MG63 (cell line): ENCODE data around the gene ANGPTL7. TPM values are rescaled to one million over a fixed set of nuclear protein-coding genes. Genes with fewer than 3 reads are reported as not detected.
"Not testable (repeated sequence)": the region's sequence is repeated elsewhere in the genome, so short reads cannot be mapped to it uniquely, and the experiment has no call there.

Source experiments
- DNase-seq: peaks from one replicate; pipeline ENCODE4 v3.0.0-alpha.2; 2020
- H3K27me3 ChIP-seq: fragments of 250-450 bp; sonication (Bioruptor Pico); 2 replicates; pipeline ENCODE4 v1.5.1; 2020; ENCODE audit warnings: mild to moderate bottlenecking, moderate library complexity
- H3K36me3 ChIP-seq: fragments of 250-450 bp; sonication (Bioruptor Pico); 2 replicates; pipeline ENCODE4 v1.5.1; 2020; ENCODE audit warnings: mild to moderate bottlenecking, moderate library complexity
- H3K4me3 ChIP-seq: fragments of 250-450 bp; sonication (Bioruptor Pico); 2 replicates; pipeline ENCODE4 v1.5.1; 2020; ENCODE audit warnings: mild to moderate bottlenecking, moderate library complexity
- H3K9me3 ChIP-seq: fragments of 250-450 bp; sonication (Bioruptor Pico); 2 replicates; pipeline ENCODE4 v1.5.1; 2020; ENCODE audit warnings: mild to moderate bottlenecking, moderate library complexity
- total RNA-seq: library from RNA; depleted of rRNA; stranded (reverse); fragments of >200 nt; shearing (Covaris generic); gene quantifications from 2 replicates; pipeline ENCODE4 v1.2.3, GENCODE V29; 2014; ENCODE audit warnings: low replicate concordance

The ANGPTL7 gene
- total RNA-seq, 1 experiment from 2014 or later, result not detected

DNA sequence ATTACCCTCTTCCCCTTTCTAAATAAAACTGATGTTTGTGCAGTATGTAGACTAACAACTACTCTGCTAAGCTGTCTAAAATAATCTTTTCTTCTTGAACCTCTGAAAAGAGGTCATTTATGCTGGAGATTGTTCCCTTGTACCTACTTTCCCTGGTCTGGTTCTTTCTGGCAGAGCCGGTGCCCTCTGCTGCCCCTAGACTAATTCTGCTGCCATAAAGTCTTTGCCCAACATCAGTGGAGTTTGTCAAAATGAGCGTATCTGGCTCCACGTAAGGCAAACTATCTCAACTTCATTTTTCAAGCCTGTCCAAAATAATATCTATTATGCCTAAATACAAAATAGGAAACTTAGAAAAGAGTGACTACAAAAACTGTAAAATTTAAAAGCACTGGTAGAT lies 30.9 kb upstream of the ANGPTL7 start:
- no peaks in the 10 kb centered on the region for H3K27me3 ChIP-seq
- H3K4me3 ChIP-seq, result no peak overlapping the region
- DNase-seq, result peak; percentile 31
- H3K9me3 ChIP-seq, result no peaks in the 10 kb centered on the region
- peaks cover 34% of the 10 kb centered on the region for H3K36me3 ChIP-seq

DNA sequence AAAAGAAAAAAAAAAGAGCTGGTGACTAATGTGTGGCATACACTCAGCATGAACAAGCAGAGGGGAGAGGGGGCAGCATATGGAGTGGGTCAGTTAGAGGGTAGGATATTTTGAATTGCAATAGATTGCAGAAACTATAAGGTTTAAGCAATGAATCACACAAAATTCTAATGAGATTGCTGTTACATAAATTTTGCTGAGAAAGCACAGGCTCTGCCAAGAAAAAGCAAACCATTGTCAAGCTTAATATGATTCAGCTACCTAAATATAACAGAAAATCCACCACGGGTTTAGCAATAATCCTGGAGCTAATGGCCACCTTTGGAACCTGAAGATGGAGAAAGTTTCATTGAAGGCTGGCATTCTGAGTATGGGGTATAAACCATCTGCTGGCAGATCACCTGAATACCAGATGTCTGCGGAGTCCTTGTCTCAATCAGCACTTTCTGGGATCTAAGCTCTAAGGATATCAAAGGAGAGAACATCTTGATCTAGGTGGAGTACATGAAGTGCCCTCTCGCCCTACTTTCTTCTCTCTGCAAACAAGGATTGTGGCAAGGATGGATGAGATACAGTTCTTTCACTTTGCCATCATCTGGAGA lies 30.3 kb upstream of the ANGPTL7 start:
- no peaks in the 10 kb centered on the region for H3K27me3 ChIP-seq
- peak; percentile 87 for DNase-seq
- no peak overlapping the region for H3K4me3 ChIP-seq
- peaks cover 33% of the 10 kb centered on the region for H3K36me3 ChIP-seq
- H3K9me3 ChIP-seq, result no peaks in the 10 kb centered on the region

DNA sequence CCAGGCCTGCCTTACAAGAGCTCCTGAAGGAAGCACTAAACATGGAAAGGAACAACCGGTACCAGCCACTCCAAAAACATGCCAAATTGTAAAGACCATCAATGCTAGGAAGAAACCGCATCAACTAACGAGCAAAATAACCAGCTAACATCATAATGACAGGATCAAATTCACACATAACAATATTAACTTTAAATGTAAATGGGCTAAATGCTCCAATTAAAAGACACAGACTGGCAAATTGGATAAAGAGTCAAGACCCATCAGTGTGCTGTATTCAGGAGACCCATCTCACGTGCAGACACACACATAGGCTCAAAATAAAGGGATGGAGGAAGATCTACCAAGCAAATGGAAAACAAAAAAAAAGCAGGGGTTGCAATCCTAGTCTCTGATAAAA lies 26.4 kb upstream of the ANGPTL7 start:
- not testable (repeated sequence) for H3K4me3 ChIP-seq, H3K9me3 ChIP-seq, DNase-seq, H3K27me3 ChIP-seq
- peaks cover 20% of the 10 kb centered on the region for H3K36me3 ChIP-seq

GRCh38 chr1:11166744-11167143 lies 22.4 kb upstream of the ANGPTL7 start:
- not testable (repeated sequence) for H3K27me3 ChIP-seq, H3K9me3 ChIP-seq, H3K4me3 ChIP-seq, DNase-seq
- H3K36me3 ChIP-seq, result peaks cover 14% of the 10 kb centered on the region

GRCh38 chr1:11168731-11169130 lies 20.4 kb upstream of the ANGPTL7 start:
- H3K27me3 ChIP-seq, result no peaks in the 10 kb centered on the region
- no peak overlapping the region for H3K4me3 ChIP-seq
- H3K36me3 ChIP-seq, result peaks cover 12% of the 10 kb centered on the region; the same call in 1 of the 2 replicates
- H3K9me3 ChIP-seq, result no peaks in the 10 kb centered on the region
- DNase-seq, result no peak

DNA sequence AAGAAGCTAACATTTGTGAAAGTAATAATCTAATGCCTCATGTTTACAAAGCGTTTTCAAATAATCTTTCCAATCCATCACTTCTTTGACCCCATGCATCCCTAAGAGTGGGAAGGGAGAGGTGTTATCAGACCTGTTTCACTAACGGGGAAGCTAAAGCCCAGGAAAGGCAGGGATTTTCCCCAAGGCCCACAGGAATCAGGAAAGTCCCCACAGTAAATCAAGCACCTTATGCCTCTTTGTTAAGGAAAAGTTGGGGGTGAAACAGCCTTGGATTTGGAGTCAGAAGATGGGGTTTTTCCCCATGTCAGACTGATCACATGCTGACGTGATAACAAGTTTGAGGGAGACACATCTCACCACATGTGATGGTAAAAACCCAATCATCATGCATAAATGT lies 20.0 kb upstream of the ANGPTL7 start:
- Histone ChIP-seq H3K9me3 (no peaks in the 10 kb centered on the region), H3K4me3 (no peak overlapping the region), H3K27me3 (no peaks in the 10 kb centered on the region), H3K36me3 (peaks cover 12% of the 10 kb centered on the region; the same call in 1 of the 2 replicates)
- no peak for DNase-seq

DNA sequence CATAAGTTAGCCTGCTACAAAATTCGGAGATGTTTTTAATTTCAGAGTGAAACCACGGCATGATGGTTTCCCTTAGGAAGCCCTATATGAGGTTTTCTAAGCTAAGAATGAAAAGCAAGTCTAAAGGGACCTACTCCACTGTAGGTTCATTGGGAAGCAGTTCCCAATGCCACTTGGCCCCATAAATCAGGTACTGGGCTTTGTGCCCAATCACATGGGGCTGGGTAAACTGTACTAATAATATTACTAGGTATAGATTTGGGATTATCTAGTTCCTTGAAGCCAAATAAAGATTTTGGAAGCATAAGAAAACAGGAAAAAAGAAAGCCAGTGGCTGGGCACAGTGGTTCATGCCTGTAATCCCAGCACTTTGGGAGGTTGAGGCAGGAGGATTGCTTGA lies 19.1 kb upstream of the ANGPTL7 start:
- Histone ChIP-seq H3K9me3 (no peaks in the 10 kb centered on the region), H3K4me3 (no peak overlapping the region), H3K27me3 (no peaks in the 10 kb centered on the region), H3K36me3 (peaks cover 12% of the 10 kb centered on the region; the same call in 1 of the 2 replicates)
- DNase-seq, result no peak

DNA sequence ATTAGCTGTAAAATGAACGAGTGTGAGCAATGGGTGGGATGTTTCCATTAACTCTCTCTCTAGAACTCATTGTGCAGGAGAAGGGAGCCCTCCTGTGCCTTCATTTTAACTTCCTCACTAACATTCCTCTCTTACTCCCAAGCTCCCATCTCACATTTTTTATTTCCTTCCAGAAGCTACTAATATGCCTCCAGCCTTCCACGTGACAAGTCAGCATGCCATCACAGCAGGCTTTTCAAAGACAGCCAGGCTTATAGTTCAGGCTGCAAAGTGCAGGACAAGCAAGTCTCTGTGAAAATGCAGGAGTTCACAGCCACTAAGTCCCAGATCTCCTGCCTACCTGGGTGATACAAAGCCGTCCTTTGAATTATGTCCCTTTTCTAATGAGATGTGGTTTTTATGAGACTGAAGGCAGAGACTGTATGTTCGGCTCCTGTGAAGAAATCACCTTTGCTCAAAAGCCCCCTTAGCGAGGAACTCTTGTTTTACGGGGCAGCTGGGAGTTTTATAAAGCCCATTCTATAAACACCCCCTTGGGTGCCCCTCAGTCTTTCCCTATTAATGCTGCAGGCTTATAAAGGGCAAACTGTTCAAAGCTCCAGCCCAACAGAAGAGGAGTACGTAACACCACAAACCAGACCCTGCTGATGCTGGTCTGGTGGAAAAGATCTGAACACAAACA lies 14.8 kb upstream of the ANGPTL7 start:
- Histone ChIP-seq H3K9me3 (no peaks in the 10 kb centered on the region), H3K36me3 (peaks cover 7% of the 10 kb centered on the region; the same call in 1 of the 2 replicates), H3K27me3 (no peaks in the 10 kb centered on the region), H3K4me3 (no peak overlapping the region)
- DNase-seq, result no peak

- no peaks in the 10 kb centered on the region for H3K9me3 ChIP-seq
- H3K4me3 ChIP-seq, result no peak overlapping the region
- H3K27me3 ChIP-seq, result no peaks in the 10 kb centered on the region
- DNase-seq, result no peak
- H3K36me3 ChIP-seq, result peaks cover 6% of the 10 kb centered on the region; the same call in 1 of the 2 replicates
Observed at GRCh38 chr1:11175461-11175860, 13.7 kb upstream of the ANGPTL7 start.

DNA sequence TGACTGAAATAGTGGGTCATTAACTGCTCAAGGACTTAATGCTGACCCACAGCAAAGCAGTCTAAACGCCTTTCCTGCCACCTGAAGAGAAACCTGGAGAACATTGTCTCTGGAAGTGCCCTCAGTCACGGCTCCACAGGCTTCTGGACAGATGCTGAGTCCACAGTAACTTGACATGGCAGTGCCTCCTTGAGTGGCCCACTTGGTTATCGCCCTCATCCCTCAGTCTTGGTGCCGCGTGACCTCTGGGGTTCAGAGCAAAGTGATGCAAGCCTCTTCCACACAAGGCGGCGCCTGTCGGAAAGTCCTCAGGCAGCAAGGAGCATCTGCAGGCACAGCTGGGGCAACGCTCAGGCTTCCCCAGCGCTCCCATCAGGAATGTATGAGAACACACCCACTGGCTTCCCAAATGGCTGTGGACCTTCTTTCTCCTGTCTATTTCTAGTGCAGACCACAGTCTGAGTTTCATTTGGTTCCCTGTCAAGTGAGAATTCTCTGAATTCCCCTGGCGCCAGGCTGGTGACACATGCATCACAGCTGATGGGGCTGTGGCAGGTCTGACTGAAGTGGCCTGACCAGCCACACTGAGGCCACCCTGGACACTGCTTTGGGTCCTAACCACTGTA lies 13.0 kb upstream of the ANGPTL7 start:
- Histone ChIP-seq H3K27me3 (no peaks in the 10 kb centered on the region), H3K36me3 (peaks cover 13% of the 10 kb centered on the region), H3K4me3 (no peak overlapping the region), H3K9me3 (no peaks in the 10 kb centered on the region)
- no peak for DNase-seq

DNA sequence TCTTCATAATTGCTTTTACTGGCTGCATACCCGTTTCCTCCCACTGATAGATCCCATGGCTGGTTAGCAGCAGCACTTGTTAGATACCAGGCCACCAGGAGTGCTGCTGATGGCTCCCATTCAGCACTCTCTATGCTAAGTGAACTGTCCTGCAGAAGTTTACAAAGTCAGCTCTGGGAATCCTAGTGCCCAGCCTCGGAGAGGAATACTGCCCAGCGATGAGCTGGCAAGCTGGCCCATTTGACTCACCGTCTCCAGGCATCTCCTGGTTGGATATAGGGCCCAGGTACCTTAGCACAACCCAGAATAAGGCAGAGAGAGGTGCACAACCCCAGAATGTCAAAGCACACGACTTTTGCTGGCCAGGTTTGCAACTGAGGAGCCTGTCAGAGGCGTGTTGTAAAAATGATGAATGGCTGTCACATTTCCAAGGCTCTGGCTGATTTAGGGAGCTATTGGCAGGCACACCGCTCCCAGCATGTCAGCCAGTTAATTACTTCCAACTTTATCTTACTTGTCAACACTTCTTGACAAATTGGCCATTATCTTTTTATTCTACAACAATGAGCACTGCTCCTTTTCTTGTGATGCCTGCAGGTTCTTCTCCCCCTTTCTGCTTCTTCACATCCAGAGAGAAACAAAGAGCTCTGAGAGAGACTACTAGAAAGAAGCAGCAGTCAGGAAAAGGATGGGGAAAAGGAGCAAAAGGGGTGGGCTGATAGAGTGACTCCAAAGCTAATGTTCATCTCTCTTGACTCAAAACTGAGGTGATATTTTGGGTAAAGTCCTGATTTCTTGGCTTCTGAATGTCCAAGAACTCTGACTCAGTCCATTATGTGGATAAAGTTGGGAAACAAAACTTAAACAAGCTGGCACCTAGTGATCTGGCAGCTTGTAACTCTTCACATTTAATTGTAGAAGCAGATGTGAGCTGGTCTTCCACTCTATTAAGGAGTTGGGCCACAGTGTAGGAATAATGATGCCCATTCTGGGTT lies 10.8 kb upstream of the ANGPTL7 start:
- Histone ChIP-seq H3K4me3 (no peak overlapping the region), H3K9me3 (no peaks in the 10 kb centered on the region), H3K27me3 (no peaks in the 10 kb centered on the region), H3K36me3 (peaks cover 24% of the 10 kb centered on the region)
- peak; percentile 71 for DNase-seq

- Histone ChIP-seq H3K27me3 (no peaks in the 10 kb centered on the region), H3K9me3 (no peaks in the 10 kb centered on the region), H3K36me3 (peaks cover 28% of the 10 kb centered on the region)
Observed at GRCh38 chr1:11179125-11179524, 10.0 kb upstream of the ANGPTL7 start.

DNA sequence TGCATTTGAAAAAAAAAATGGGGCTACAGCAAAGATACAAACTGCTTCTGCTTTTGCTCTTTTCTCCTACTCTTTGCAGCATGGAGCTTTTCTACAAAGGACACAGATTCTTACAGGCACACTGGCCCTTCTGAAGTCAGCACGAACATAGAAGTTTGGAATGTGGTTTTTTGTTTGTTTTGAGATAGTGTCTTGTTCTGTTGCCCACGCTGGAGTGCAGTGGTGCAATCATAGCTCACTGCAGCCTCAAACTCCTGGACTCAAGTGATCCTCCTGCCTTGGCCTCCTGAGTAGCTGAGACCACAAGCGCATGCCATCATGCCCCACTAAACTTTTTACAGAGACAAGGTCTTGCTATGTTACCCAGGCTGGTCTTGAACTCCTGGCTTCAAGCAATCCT lies 9.4 kb upstream of the ANGPTL7 start:
- not testable (repeated sequence) for H3K4me3 ChIP-seq, H3K27me3 ChIP-seq, H3K9me3 ChIP-seq
- peaks cover 31% of the 10 kb centered on the region for H3K36me3 ChIP-seq
- DNase-seq, result peak; percentile 53

More at GRCh38 chr1:11179125-11179524, 10.0 kb upstream of the ANGPTL7 start:
- H3K4me3 ChIP-seq, result no peak overlapping the region
- DNase-seq, result no peak

- Histone ChIP-seq H3K4me3 (no peak overlapping the region), H3K9me3 (no peaks in the 10 kb centered on the region), H3K27me3 (no peaks in the 10 kb centered on the region), H3K36me3 (peaks cover 31% of the 10 kb centered on the region)
- peak; percentile 68 for DNase-seq
Observed at GRCh38 chr1:11180342-11180744, 8.8 kb upstream of the ANGPTL7 start.

DNA sequence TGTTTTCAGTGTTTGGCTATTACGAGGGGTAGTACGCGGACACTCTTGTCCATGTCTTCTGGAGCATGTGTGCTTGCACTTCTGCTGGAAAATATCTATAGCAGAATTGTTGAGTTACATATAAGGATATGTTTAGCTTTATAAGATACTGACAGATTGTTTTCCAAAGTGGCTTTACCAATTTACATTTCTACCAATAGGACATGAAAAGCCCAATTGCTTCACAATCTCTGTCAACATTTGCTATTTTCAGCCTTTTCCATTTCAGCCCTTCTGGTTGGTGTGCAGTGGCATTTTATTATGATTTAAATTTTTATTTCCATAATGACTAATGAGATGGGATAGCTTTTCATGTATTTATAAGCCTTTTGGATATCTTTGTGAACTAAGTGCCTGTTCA lies 6.3 kb upstream of the ANGPTL7 start:
- Histone ChIP-seq H3K4me3 (no peak overlapping the region), H3K9me3 (no peaks in the 10 kb centered on the region), H3K27me3 (no peaks in the 10 kb centered on the region), H3K36me3 (peaks cover 40% of the 10 kb centered on the region)
- DNase-seq, result no peak

DNA sequence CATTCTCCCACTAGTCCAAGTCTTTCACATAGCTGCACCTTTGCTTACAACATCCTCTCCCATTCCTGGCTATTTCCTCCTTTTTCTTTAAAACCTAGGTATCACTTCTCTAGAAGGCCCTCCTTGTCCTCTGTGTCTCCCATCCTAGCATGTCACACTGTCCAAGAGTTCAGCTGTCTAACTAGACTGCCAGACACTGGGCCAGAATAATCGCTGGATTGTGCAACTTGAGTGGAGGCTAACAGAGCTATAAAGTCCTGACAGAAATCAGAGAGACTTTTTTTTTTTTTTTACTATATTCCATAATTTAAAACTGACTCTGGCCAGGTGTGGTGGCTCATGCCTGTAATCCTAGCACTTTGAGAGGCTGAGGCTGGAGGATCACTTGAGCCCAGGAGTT lies 4.2 kb upstream of the ANGPTL7 start:
- Histone ChIP-seq H3K9me3 (no peaks in the 10 kb centered on the region), H3K27me3 (no peaks in the 10 kb centered on the region), H3K4me3 (no peak overlapping the region), H3K36me3 (peaks cover 38% of the 10 kb centered on the region)
- no peak for DNase-seq

GRCh38 chr1:11187000-11187399 lies 2.2 kb upstream of the ANGPTL7 start:
- Histone ChIP-seq H3K4me3 (no peak overlapping the region), H3K27me3 (no peaks in the 10 kb centered on the region), H3K36me3 (peaks cover 39% of the 10 kb centered on the region), H3K9me3 (no peaks in the 10 kb centered on the region)
- DNase-seq, result no peak
